GM12878 (cell line): ENCODE results near the gene EMILIN3. TPM values are rescaled to one million over a fixed set of nuclear protein-coding genes. Genes with fewer than 3 reads are reported as not detected.

Experiments used
- ATAC-seq: fragments of 200-7000 bp; cut with Tn5 transposase; 3 replicates; pipeline ENCODE4 v1.9.1; 2020; ENCODE audit warnings: mild to moderate bottlenecking, moderate library complexity
- BruUV-seq: library from RNA; stranded (reverse); fragments of 400-500 nt; replicated peaks from 2 replicates; lab custom pipeline; 2021; lab: Mats Ljungman, UMichigan
- CTCF ChIA-PET: fragments of 300-600 bp; sonication (Branson Sonifier 250); formaldehyde crosslinking; extraction: SDS; loops from one replicate; lab custom pipeline; 2021; ENCODE audit warnings: inconsistent platforms; lab: Yijun Ruan, JAX
- POLR2A ChIA-PET: fragments of 350-600 bp; formaldehyde crosslinking; extraction: SDS; loops from one replicate; lab custom pipeline; 2021; ENCODE audit warnings: inconsistent platforms; lab: Charles Lee
- RAD21 ChIA-PET: fragments of 300-600 bp; sonication (Branson Sonifier 250); formaldehyde crosslinking; loops from one replicate; lab custom pipeline; 2023; ENCODE audit warnings: antibody characterized with exemption; ENCODE audit not compliant: unreplicated experiment; lab: Charles Lee
- SMC1A ChIA-PET: fragments of 300-600 bp; sonication (Branson Sonifier 250); formaldehyde crosslinking; loops from one replicate; lab custom pipeline; 2023; ENCODE audit not compliant: unreplicated experiment, uncharacterized antibody; lab: Charles Lee
- DNase-seq: peaks from one replicate; pipeline ENCODE4 v3.0.0-alpha.2; 2011; ENCODE audit warnings: low read depth, low spot score
- FAIRE-seq: peaks from 3 replicates; lab custom pipeline; 2011; peaks lifted over from hg19 to GRCh38; lab: Jason Lieb, UNC
- H2AFZ ChIP-seq: 2 replicates; pipeline ENCODE4 v1.6.0; 2011; ENCODE audit warnings: low read depth, low read length, control low read depth; ENCODE audit not compliant: control insufficient read depth
- H3K27ac ChIP-seq: 2 replicates; pipeline ENCODE4 v1.5.1; 2011; ENCODE audit warnings: control low read depth; ENCODE audit not compliant: control insufficient read depth, insufficient read depth
- H3K27me3 ChIP-seq, 2 experiments: replicated peaks in 1 of 2; 2 replicates each; pipeline versions ENCODE4 v1.6.0 to v1.6.1; 2011; ENCODE audit warnings: low read length in 1 of 2; ENCODE audit not compliant: control insufficient read depth in 2 of 2, insufficient read depth in 2 of 2
- H3K36me3 ChIP-seq, 2 experiments: 2 replicates each; pipeline ENCODE4 v1.5.1; 2011; ENCODE audit warnings: low read length in 1 of 2; ENCODE audit not compliant: control insufficient read depth in 2 of 2, insufficient read depth in 2 of 2
- H3K4me1 ChIP-seq: 2 replicates; pipeline ENCODE4 v1.6.1; 2011; ENCODE audit warnings: mild to moderate bottlenecking, low read length, moderate library complexity, mixed read lengths; ENCODE audit not compliant: control insufficient read depth, insufficient read depth
- H3K4me2 ChIP-seq: 2 replicates; pipeline ENCODE4 v1.6.0; 2011; ENCODE audit warnings: control low read depth; ENCODE audit not compliant: control insufficient read depth, insufficient read depth
- H3K4me3 ChIP-seq: fragments of 200-600 bp; sonication (generic); 2 replicates; pipeline ENCODE4 v1.5.1; 2016
- H3K79me2 ChIP-seq: 2 replicates; pipeline ENCODE4 v1.6.0; 2011; ENCODE audit warnings: low read length; ENCODE audit not compliant: control insufficient read depth, insufficient read depth
- H3K9ac ChIP-seq: 2 replicates; pipeline ENCODE4 v1.8.0; 2011; ENCODE audit warnings: low read length, control low read depth, mixed read lengths; ENCODE audit not compliant: control insufficient read depth, insufficient read depth
- H3K9me3 ChIP-seq: replicated peaks from 3 replicates; pipeline ENCODE4 v1.5.1; 2011; ENCODE audit warnings: mild to moderate bottlenecking, low read length; ENCODE audit not compliant: control insufficient read depth, insufficient read depth
- H4K20me1 ChIP-seq: 2 replicates; pipeline ENCODE4 v1.6.0; 2011; ENCODE audit not compliant: control insufficient read depth, insufficient read depth
- E4F1 ChIP-seq: fragments of 450-650 bp; IDR thresholded peaks from 2 replicates; pipeline ENCODE4 v1.6.1; 2018; ENCODE audit warnings: borderline replicate concordance, mild to moderate bottlenecking; ENCODE audit not compliant: partially characterized antibody
- PML ChIP-seq: IDR thresholded peaks from 2 replicates; pipeline ENCODE4 v1.6.1; 2012; ENCODE audit warnings: low read length, inconsistent platforms
- RELA ChIP-seq: fragments of 450-650 bp; IDR thresholded peaks from 2 replicates; pipeline ENCODE4 v1.8.0; 2014; ENCODE audit warnings: borderline replicate concordance; ENCODE audit not compliant: partially characterized antibody
- STAT1 ChIP-seq: fragments of 450-650 bp; conservative IDR thresholded peaks from 2 replicates; pipeline ENCODE4 v1.6.1; 2014; ENCODE audit warnings: antibody characterized with exemption, mild to moderate bottlenecking
- TAF1 ChIP-seq: IDR thresholded peaks from 2 replicates; pipeline ENCODE4 v1.6.1; 2011; ENCODE audit warnings: mild to moderate bottlenecking, low read depth, low read length, borderline replicate concordance
- ZBTB33 ChIP-seq: fragments of 450-650 bp; IDR thresholded peaks from 2 replicates; pipeline ENCODE4 v1.6.1; 2017; ENCODE audit warnings: mild to moderate bottlenecking
- WGBS: methylation state at CpG from one replicate; pipeline ENCODE4 v1.1.6; 2016; ENCODE audit warnings: low lambda C conversion rate; ENCODE audit not compliant: insufficient replicate concordance, insufficient coverage; ENCODE audit errors: missing lambda C conversion rate; 5-methylcytosine and 5-hydroxymethylcytosine counted together
- in situ Hi-C: fragments of 300-500 bp; cut with MboI; formaldehyde crosslinking; loops from 9 replicates; pipeline ENCODE4 v1.14.3; 2018; ENCODE audit warnings: mixed read lengths
- intact Hi-C: fragments of 100-400 bp; cut with micrococcal nuclease; formaldehyde crosslinking; loops from one replicate; pipeline ENCODE4 v1.14.2; 2022; ENCODE audit not compliant: unreplicated experiment
- polyA plus RNA-seq, 11 experiments: library from polyadenylated mRNA; depleted of rRNA in 4 of 11; unstranded in 6 of 11; stranded (reverse) in 5 of 11; fragments of >200 nt; fragmentation: Nextera tagmentation in 4 of 11; fragmentation: Illumina TruSeq in 1 of 11; extraction: Ambion mirVana in 4 of 11; extraction: Trizol in 1 of 11; gene quantifications; 1 replicate in 1 of 11; 2 replicates in 10 of 11; pipeline versions ENCODE4 v1.2.1 to v1.2.3, GENCODE V29; 2011 to 2016; ENCODE audit warnings: inconsistent platforms in 2 of 11, missing spikeins in 2 of 11, low read depth in 1 of 11
- total RNA-seq, 4 experiments: library from RNA; depleted of rRNA in 3 of 4; stranded (reverse); fragments of >200 nt in 3 of 4; fragmentation: Illumina TruSeq in 1 of 4; extraction: Trizol in 1 of 4; gene quantifications; 2 replicates each; pipeline versions ENCODE4 v1.2.1 to v1.2.3, GENCODE V29; 2013 to 2021
- TF ChIP-seq, protein P1 (sequence below): fragments of 450-650 bp; formaldehyde crosslinking; IDR thresholded peaks from 2 replicates; pipeline ENCODE4 v1.4.0; 2020; ENCODE audit warnings: mild to moderate bottlenecking, moderate library complexity
- TF ChIP-seq, protein P2 (sequence below): fragments of 450-650 bp; formaldehyde crosslinking; IDR thresholded peaks from 2 replicates; pipeline ENCODE4 v1.5.0; 2022; ENCODE audit warnings: mild to moderate bottlenecking, missing genetic modification characterization

Gene EMILIN3
- total and polyA plus RNA-seq, 10 of the 15 experiments (the other 5 are each of a cell fraction or from before 2014, with no cell fraction given): not detected

- H3K4me3 ChIP-seq: no peak overlapping the region
- no peak overlapping the region for H3K4me2 ChIP-seq
- intact Hi-C loops: no loop called here
- no TSS peak for BruUV-seq
- no peaks in the 10 kb centered on the region for H3K27me3 ChIP-seq
- H3K9ac ChIP-seq: no peak overlapping the region
- no peak for ATAC-seq
- H3K9me3 ChIP-seq: no peaks in the 10 kb centered on the region
- H3K36me3 ChIP-seq: no peaks in the 10 kb centered on the region
- WGBS: 52% methylated on average over 13 of the region's 13 CpGs
- H2AFZ ChIP-seq: no peak overlapping the region
- no peak for DNase-seq
- no peaks in the 10 kb centered on the region for H4K20me1 ChIP-seq
- H3K4me1 ChIP-seq: no peaks in the 10 kb centered on the region
- no peaks in the 10 kb centered on the region for H3K79me2 ChIP-seq
- CTCF ChIA-PET: interaction anchor here (1.1 to 2.1 kb wide), 2 partner anchors 349 to 380 kb away, joined by 3 to 5 read pairs; no protein-coding TSS in a partner anchor
- RAD21 ChIA-PET: no interaction called here
- POLR2A ChIA-PET: no interaction called here
- H3K27ac ChIP-seq: no peak overlapping the region
- no peak for FAIRE-seq
- SMC1A ChIA-PET: interaction anchor here (1.5 kb wide), 1 partner anchor 8 kb away, joined by 3 read pairs; the partner anchor contains the start of gene LPIN3
- in situ Hi-C loops: no loop called here
- TF ChIP-seq, protein P1, sequence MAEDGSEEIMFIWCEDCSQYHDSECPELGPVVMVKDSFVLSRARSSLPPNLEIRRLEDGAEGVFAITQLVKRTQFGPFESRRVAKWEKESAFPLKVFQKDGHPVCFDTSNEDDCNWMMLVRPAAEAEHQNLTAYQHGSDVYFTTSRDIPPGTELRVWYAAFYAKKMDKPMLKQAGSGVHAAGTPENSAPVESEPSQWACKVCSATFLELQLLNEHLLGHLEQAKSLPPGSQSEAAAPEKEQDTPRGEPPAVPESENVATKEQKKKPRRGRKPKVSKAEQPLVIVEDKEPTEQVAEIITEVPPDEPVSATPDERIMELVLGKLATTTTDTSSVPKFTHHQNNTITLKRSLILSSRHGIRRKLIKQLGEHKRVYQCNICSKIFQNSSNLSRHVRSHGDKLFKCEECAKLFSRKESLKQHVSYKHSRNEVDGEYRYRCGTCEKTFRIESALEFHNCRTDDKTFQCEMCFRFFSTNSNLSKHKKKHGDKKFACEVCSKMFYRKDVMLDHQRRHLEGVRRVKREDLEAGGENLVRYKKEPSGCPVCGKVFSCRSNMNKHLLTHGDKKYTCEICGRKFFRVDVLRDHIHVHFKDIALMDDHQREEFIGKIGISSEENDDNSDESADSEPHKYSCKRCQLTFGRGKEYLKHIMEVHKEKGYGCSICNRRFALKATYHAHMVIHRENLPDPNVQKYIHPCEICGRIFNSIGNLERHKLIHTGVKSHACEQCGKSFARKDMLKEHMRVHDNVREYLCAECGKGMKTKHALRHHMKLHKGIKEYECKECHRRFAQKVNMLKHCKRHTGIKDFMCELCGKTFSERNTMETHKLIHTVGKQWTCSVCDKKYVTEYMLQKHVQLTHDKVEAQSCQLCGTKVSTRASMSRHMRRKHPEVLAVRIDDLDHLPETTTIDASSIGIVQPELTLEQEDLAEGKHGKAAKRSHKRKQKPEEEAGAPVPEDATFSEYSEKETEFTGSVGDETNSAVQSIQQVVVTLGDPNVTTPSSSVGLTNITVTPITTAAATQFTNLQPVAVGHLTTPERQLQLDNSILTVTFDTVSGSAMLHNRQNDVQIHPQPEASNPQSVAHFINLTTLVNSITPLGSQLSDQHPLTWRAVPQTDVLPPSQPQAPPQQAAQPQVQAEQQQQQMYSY (CRISPR knock-in tag): no peak
- TF ChIP-seq RELA (no peak), ZBTB33 (no peak), TAF1 (no peak), E4F1 (no peak), STAT1 (no peak), PML (no peak)
- TF ChIP-seq, protein P2, sequence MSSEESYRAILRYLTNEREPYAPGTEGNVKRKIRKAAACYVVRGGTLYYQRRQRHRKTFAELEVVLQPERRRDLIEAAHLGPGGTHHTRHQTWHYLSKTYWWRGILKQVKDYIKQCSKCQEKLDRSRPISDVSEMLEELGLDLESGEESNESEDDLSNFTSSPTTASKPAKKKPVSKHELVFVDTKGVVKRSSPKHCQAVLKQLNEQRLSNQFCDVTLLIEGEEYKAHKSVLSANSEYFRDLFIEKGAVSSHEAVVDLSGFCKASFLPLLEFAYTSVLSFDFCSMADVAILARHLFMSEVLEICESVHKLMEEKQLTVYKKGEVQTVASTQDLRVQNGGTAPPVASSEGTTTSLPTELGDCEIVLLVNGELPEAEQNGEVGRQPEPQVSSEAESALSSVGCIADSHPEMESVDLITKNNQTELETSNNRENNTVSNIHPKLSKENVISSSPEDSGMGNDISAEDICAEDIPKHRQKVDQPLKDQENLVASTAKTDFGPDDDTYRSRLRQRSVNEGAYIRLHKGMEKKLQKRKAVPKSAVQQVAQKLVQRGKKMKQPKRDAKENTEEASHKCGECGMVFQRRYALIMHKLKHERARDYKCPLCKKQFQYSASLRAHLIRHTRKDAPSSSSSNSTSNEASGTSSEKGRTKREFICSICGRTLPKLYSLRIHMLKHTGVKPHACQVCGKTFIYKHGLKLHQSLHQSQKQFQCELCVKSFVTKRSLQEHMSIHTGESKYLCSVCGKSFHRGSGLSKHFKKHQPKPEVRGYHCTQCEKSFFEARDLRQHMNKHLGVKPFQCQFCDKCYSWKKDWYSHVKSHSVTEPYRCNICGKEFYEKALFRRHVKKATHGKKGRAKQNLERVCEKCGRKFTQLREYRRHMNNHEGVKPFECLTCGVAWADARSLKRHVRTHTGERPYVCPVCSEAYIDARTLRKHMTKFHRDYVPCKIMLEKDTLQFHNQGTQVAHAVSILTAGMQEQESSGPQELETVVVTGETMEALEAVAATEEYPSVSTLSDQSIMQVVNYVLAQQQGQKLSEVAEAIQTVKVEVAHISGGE: no peak
These were observed 18.0 kb downstream of the EMILIN3 start for GRCh38 chr20:41348430-41349172.
